ENCODE measurements around the gene PPP6R1. TPM values are rescaled to one million over a fixed set of nuclear protein-coding genes. Genes with fewer than 3 reads are reported as not detected.
A peak's percentile ranks its signal among the peaks of the same experiment; 100 is the strongest.

PPP6R1 gene
- 10 to 100 TPM; 56.6 to 59.5 TPM for total RNA-seq
- long read RNA-seq, transcript PPP6R1-201 (24 exons, 3,961 nt) = major isoform, 17 of 66 reads
- long read RNA-seq, partial matches to known transcripts = 37 of 66 reads
- long read RNA-seq, other reads (novel, unspliced or antisense) = 9 of 66 reads

GRCh38 chr19:55258828-55259539 lies at the start of gene PPP6R1:
TSS of gene PPP6R1 (minus strand) at chr19:55259017. CDS start at chr19:55247103, 11,914 bp downstream.
- ATAC-seq = peak; percentile 92
- DNase-seq = peak; percentile 97
- intact Hi-C loops (cut with DNase I, micrococcal nuclease) = no loop called here

- no peak for ATAC-seq
- DNase-seq = no peak
- intact Hi-C loops (cut with DNase I, micrococcal nuclease) = loop anchor here in 1 of 2 donors (10.0 kb wide), 1 partner anchor 67 kb away; the partner anchor contains the start of genes IL11 and TMEM190
Measured at GRCh38 chr19:55308281-55308680, 49.5 kb upstream of the PPP6R1 start.

GRCh38 chr19:55306712-55307111 lies 47.9 kb upstream of the PPP6R1 start:
- no peak for ATAC-seq
- no peak for DNase-seq
- intact Hi-C loops (cut with DNase I, micrococcal nuclease) = loop anchor here in 1 of 2 donors (10.0 kb wide), 1 partner anchor 68 kb away; the partner anchor contains the start of genes IL11 and TMEM190

GRCh38 chr19:55305983-55306562 lies 47.3 kb upstream of the PPP6R1 start:
- DNase-seq (no peak), ATAC-seq (no peak)
- intact Hi-C loops (cut with DNase I, micrococcal nuclease) = loop anchor here in 1 of 2 donors (10.0 kb wide), 1 partner anchor 69 kb away; the partner anchor contains the start of genes IL11 and TMEM190

- intact Hi-C loops (cut with DNase I, micrococcal nuclease) = loop anchor here in 1 of 2 donors (10.0 kb wide), 1 partner anchor 69 kb away; the partner anchor contains the start of genes IL11 and TMEM190
- DNase-seq (peak in 1 of 2 donors; percentile 45), ATAC-seq (peak; percentile 54)
Measured at GRCh38 chr19:55305491-55305890, 46.7 kb upstream of the PPP6R1 start.

GRCh38 chr19:55304980-55305379 lies 46.2 kb upstream of the PPP6R1 start:
- intact Hi-C loops (cut with DNase I, micrococcal nuclease) = loop anchor here in 1 of 2 donors (10.0 kb wide), 1 partner anchor 70 kb away; the partner anchor contains the start of genes IL11 and TMEM190
- ATAC-seq (no peak), DNase-seq (no peak)

- peak; percentile 67 for ATAC-seq
- peak in 1 of 2 donors; percentile 56 for DNase-seq
- intact Hi-C loops (cut with DNase I, micrococcal nuclease) = loop anchor here in 1 of 2 donors (10.0 kb wide), 1 partner anchor 70 kb away; the partner anchor contains the start of genes IL11 and TMEM190
Measured at GRCh38 chr19:55304279-55304978, 45.6 kb upstream of the PPP6R1 start.

GRCh38 chr19:55303477-55303876 lies 44.7 kb upstream of the PPP6R1 start:
- DNase-seq = no peak
- ATAC-seq = no peak
- intact Hi-C loops (cut with DNase I, micrococcal nuclease) = loop anchor here in 1 of 2 donors (10.0 kb wide), 1 partner anchor 71 kb away; the partner anchor contains the start of genes IL11 and TMEM190

GRCh38 chr19:55302318-55302703 lies 43.5 kb upstream of the PPP6R1 start:
- DNase-seq (no peak), ATAC-seq (no peak)
- intact Hi-C loops (cut with DNase I, micrococcal nuclease) = loop anchor here in 1 of 2 donors (10.0 kb wide), 1 partner anchor 72 kb away; the partner anchor contains the start of genes IL11 and TMEM190

- intact Hi-C loops (cut with DNase I, micrococcal nuclease) = loop anchor here in 1 of 2 donors (10.0 kb wide), 1 partner anchor 73 kb away; the partner anchor contains the start of genes IL11 and TMEM190
- ATAC-seq = peak; percentile 82
Measured at GRCh38 chr19:55301459-55302317, 42.9 kb upstream of the PPP6R1 start.

GRCh38 chr19:55300886-55301458 lies 42.2 kb upstream of the PPP6R1 start:
- DNase-seq = no peak
- intact Hi-C loops (cut with DNase I, micrococcal nuclease) = loop anchor here in 1 of 2 donors (10.0 kb wide), 1 partner anchor 74 kb away; the partner anchor contains the start of genes IL11 and TMEM190
- ATAC-seq = no peak

More at GRCh38 chr19:55301459-55302317, 42.9 kb upstream of the PPP6R1 start:
- DNase-seq = peak; percentile 82 to 94

GRCh38 chr19:55299991-55300390 lies 41.2 kb upstream of the PPP6R1 start:
- no peak for ATAC-seq
- intact Hi-C loops (cut with DNase I, micrococcal nuclease) = loop anchor here in 1 of 2 donors (10.0 kb wide), 1 partner anchor 75 kb away; the partner anchor contains the start of genes IL11 and TMEM190
- no peak for DNase-seq

GRCh38 chr19:55297267-55297666 lies 38.5 kb upstream of the PPP6R1 start:
- no peak for ATAC-seq
- no peak for DNase-seq
- intact Hi-C loops (cut with DNase I, micrococcal nuclease) = no loop called here

- intact Hi-C loops (cut with DNase I, micrococcal nuclease) = no loop called here
- DNase-seq = no peak
- ATAC-seq = no peak
Measured at GRCh38 chr19:55289117-55289796, 30.4 kb upstream of the PPP6R1 start.

GRCh38 chr19:55287361-55288079 lies 28.7 kb upstream of the PPP6R1 start:
- intact Hi-C loops (cut with DNase I, micrococcal nuclease) = no loop called here
- ATAC-seq (no peak), DNase-seq (no peak)
